Measurements from ENCODE around the gene GSE1.
A peak's percentile ranks its signal among the peaks of the same experiment; 100 is the strongest.

Gene GSE1

DNA sequence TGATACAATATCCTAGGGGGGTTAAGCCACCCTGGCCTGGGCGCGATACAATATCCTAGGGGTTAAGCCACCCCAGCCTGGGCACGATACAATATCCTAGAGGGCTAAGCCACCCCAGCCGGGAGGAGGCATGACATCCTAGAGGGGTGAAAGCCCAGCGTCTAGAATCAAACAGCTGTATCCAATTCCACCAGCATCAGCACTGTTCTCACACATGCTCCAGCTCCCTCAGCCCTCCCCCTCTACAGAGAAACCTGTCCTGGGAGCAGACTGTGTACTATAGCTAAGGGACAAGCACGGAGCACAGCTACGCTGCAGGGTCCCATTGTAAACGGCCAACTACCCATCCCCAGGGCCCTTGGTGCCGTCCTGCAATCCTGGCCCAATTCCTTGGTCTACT is 69.4 kb downstream of the GSE1 start:
- DNase-seq (ENCODE audit: low spot score) = no peak

DNA sequence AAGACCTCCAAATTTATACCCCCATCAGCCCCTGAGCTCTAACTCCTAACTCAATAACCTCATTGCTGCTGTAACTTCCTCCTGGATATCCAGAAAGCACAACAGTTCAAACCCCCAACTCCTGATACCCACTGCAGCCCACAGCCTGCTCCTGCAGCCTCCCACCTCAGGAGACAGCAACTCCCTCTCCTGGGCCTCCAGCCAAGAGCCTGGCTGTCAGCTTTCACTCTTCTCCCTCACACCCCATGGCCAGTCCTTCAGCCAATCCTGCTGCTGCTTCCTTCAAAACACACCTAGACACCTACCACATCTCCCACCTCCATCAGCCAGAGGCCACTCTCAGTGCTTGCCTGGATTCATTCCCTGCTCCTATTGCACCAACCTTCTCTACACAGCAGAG is 70.2 kb downstream of the GSE1 start:
- DNase-seq (ENCODE audit: low spot score) = no peak

DNA sequence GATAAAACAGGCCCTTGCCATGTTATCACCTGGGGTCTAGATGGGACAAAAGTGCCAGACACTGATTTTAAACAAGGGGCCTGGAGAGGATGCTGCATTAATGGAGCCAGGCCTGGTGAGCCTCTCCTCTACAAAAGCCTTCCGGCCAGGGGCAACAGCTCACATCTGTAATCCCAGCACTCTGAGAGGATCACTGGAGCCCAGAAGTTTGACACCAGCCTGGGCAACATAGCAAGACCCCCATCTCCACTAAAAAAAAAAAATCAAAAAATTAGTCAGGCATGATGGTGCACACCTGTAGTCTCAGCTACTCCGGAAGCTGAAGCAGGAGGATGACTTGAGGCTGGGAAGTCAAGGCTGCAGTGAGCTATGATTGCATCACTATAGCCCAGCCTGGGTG is 72.1 kb downstream of the GSE1 start:
- no peak for DNase-seq (ENCODE audit: low spot score)

DNA sequence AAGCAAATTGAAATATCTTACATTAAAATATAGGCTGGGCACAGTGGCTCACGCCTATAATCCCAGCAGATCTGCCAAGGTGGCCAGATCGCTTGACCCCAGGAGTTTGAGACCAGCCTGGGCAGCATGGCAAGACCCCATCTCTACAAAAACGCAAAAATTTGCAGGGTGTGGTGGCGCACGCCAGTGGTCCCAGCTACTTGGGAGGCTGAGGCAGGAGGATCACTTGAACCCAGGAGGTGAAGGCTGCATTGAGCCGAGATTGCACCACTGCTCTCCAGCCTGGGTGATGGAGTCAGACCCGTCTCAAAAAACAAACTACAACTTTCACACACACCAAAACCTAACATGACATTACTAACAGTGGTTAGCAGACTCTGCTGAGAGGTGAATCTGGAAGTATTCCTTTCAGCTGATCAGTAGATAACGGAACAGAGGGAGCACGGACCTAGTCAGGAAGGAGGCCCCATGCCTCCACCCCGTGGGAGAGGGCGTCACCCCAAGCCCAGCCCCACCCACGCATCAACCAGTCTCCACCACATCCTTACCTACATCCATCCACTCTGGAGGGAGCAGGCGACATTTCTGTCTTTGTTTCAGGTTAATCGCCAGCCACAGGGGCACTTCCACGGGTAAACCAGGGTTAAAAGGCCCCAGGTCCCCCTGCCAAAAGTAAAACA is 73.9 kb downstream of the GSE1 start:
- DNase-seq (ENCODE audit: low spot score) = no peak

DNA sequence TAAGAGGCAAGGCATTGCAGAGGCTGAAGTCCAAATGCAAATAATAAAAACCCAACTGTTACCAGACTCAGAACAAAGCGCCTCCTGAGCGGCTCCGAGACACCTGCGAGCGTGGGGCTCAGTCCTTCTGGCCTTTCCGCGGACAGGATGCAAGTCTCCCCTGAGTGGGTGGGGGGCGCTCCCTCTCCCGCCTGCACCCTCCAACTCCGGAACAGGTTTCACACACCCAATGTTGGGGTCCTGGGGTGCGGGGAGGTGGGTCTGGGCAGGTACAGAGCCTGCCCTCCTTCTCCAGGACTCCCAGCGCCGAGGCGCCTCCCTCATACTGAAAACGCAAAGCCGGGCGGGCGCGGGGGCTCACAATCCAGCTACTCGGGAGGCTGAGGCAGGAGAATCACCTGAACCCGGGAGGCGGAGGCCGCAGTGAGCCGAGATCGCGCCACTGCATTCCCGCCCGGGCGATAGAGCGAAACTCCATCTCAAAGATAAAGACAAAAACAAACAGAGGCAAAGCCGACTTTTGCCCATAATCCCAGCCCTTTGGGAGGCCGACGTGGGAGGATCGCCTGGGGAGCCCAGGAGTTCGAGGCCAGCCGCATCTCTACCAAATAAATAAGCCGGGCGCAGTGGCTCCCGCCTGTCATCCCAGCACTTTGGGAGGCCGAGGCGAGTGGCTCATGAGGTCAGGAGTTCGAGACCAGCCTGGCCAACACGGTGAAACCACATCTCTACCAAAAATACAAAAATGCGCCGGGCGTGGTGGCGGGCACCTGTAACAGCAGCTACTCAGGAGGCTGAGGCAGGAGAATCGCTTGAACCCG is 74.7 kb downstream of the GSE1 start:
- DNase-seq (ENCODE audit: low spot score) = no peak

DNA sequence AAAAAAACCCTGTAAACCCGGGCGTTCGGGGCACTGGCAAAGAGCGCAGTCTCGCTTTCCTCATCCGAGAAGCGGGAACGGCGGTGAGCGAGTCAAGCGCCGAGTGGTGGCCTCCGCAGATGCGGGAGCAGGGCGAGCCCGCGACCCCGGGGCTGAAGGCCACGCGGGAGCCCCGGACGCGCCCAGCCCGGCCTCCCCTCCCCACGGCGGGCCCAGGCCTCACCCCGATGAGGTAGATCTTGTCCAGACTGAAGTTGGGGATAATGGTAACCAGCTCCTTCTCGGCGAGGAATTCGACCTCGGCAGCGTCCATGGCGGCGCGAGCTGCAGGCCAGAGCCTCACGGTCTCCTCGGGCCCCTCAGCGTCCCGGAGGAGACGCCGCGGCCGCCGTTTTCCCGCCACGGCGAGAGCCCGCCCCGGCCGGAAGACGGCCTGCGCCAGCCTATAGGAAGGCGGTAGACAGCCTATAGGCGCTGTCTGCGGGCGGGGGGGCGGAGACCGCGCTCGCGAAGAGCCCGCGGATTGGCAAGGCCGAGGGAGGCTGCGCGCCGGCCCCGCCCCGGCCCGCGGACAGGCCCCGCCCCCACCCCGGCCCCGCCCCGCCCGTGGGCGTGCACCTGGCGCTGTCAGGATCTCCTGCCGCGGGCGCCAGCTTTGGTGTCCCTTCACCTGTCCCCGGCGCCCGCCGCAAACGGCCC is 75.6 kb downstream of the GSE1 start, which contains the start of gene GINS2:
Gene GINS2 (minus strand): TSS at position 369 of the 699 bp plus-strand sequence. CDS start 56 bp downstream, at position 313.
- DNase-seq (ENCODE audit: low spot score) = peak; percentile 89

DNA sequence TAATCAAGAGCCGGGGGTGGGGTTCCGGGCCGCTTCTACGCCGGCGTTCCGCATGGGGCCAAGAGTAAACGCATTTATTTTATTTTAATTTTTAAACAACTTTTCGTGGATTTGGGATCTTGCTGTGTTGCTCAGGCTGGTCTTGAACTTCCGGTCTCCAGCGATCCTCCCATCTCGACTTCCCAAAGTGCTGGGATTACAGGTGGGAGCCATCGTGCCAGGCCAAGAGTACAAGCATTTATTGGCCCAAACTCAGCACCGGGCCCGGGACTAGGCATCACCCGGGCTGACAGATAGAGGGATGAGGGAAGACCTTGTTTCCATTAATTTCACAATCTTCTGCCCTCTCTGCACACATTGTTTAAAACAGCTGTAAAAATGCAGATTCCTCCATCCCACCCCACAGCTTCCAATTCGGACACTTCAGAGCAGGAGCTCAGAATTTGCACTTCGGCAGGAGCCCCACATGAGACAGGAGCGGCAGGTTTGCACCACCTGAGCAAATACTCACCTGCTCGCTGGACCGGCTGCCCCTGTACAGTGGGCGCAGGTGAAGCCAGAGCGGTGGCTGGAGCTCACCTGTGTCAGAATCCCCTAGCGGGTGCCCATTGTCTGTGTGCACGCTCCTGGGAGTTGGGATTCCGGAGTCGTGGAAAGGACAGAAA is 76.3 kb downstream of the GSE1 start:
- no peak for DNase-seq (ENCODE audit: low spot score)

DNA sequence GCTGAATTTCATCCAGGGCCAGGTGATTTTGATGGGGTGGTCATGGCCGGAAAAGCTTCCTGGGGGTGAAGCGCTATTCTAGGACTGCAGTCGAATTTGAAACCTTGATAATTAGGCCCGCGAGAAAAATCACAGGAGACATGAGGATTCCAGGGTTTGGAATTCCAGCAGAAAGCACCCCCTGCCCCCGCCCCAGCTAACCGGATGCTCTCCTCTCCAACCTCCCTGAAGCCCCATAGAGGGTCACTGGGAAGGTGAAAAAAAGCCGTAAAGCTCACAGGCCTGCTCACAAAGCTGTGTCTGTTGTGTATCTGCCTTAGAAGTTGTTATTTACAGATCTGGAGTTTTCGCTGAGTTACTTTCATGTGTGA is 76.8 kb downstream of the GSE1 start:
- DNase-seq (ENCODE audit: low spot score) = no peak

DNA sequence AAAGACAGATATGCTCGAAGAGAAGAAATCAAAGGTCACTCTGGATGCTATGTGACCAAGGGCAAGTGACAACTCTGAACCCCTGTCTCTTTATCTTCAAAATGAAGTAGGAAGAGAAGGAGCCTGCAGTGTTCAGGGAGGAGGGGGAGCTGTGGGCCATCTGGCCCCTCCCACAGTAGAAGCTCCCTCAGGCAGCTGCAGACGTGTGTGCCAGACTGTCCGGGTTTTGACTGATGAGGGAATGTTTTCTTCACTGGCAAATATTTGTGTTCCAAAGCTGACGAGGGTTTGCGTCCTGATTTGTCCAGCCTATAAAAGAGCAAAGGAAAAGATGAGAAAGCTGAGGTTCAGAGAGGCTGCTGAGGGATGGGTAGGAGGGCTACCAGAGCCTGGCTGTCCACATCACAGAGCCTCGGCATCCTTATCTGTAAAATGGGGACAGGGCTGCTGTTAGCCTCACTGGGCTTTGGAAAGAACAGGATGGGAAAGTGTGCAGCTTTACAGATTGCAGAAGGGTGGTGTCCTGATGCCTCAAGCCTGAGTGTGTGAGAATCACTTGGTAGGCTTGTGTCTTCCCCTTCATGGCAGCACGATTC is 77.4 kb downstream of the GSE1 start:
- DNase-seq (ENCODE audit: low spot score) = no peak

DNA sequence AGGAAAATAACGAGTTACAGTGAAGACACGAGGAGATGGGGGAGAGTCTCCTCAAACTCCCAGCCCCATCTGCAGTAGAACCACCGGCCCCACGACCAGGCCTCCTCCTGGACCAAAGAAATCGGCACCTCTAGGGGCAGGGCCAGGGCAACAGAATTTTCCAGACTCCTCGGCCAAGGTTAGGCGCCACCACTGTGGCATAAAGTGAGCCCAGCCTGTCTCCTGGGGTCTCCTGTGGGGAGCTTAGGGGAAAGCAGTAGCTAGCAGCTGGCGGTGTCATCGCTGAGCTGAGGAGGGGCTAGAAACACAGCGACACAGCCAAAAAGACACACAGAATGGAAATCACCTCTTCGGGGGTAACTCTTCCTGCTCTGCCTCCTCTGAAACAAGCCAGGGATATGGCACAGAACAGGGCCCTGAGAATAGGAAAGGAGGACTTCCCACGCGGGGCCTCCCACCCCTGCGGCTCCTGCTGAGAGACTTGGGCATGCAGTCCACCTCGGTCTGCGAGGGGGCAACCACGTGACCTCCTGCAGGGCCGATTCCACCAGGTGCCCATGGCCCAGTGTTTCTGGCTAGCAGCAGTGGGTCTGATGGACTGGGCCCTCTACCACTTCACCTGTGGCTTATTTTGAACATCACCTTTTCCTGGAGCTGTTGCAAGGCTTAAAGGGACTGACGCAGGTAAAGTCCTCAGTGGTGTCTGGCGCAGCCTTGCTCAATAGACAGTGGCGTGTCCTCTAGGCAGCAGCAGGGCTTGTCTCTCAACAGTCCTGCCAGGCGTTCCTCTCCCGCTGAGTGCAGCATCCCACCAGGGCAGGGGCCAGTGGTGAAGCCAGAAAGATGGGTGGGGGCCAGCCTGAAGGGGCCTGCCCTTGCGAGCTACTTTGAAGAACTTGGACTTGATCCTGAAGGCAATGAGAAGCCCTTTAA is 82.3 kb downstream of the GSE1 start:
- DNase-seq (ENCODE audit: low spot score) = no peak

DNA sequence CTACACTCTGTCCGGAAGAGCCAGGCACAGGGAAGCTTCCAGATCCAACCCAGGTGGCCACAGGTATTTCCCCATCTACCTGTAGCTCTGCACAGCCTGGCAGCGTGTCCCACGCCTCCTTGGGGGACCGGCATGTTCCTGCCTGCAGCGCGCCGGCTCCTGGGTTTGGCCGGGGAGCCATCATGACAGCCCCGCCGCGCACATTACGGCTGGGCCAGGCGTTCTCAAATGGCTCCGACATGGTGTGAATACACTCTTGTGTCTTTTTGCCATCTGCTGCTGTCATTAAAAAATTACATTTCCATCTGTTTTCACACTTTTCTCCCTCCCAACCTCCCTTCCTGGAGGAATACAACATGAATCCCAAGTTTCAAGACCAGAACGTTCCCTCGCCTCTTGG is 83.7 kb downstream of the GSE1 start:
- DNase-seq (ENCODE audit: low spot score) = no peak

DNA sequence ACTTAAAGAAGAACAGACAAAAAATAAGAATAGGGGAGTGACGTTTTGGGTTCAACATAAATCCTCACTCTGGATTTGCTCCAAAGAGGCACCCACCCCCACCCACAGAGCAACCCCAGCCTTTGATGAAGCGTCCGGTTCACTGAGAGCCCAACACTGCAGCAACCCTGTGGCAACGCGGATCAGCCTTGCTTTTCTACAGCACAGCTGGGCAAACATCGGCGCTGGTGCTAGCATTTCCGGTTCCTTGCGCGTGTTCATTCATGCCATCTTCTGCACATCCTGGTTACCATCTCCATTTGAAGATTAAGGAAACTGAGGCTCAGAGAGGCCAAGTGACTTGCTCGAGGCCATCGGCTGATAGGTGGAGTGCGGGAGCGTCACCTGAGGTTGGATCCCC is 84.3 kb downstream of the GSE1 start:
- no peak for DNase-seq (ENCODE audit: low spot score)

DNA sequence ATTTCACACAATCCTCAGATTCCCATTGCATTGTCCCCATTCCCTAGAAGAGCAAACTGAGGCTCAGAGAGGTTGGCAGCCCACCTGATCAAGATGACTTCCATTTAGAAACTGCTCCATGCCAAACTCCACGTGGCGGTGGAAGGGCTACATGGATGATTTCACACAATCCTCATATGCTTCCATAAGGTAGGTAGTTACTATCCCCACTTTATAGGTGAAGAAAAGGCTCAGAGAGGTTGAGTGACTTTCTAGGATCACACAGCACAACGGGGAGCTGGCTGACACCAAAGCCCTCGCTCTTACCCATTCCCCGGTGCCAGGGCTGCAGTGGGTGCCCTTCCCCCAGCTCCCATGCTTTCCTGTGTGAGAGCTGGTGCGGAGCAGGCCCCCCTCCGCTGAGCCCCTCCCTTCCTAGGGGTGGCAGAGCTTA is 85.4 kb downstream of the GSE1 start:
- no peak for DNase-seq (ENCODE audit: low spot score)

DNA sequence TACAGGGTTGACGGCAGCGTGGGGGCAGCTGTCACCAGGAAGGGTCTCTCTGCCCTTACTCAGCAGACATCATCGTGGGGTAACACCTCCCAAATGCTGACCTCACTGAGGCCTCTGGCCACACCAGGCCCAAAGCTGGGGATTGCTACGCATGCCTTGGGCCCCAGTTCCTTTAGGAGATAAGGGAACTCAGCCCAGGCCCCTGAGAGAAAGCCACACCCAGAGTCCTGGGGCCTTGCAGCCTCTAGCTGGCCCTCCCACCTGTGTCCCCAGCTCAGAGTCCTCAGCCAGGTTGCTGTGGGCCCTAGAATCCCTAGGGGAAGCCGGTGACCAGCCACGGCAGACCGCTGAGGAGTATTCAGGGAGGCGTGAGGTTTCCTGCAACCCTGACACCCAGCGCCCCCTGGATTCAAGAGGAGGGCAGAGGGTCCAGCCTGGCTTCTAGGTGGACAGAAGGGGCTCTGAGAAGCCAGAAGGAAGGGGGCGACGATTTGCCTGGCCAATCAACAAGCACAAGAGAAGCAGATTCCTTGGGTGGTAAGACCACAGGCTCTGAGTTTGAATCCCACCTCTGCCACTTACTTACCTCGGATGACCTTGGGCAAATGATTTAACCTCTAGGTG is 85.9 kb downstream of the GSE1 start:
- DNase-seq (ENCODE audit: low spot score) = no peak

DNA sequence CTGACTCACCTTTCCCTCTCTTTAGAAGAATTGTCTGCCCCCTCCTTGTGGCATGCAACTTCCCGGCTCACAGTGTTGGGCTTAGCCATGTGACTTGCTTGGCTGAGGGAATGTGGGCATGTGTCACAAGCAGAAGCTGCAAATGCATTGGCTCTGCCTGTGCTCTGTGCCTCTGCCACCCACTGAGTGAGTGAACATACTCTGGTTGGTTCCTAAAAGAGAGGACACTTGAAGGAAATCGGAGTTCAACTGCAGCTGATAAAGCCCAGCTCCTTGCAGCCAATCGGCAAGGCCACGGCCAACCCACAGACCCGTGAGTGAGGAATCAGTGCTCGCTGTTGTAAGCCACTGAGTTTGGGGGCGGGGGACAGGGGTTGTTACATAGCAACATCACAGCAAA is 86.5 kb downstream of the GSE1 start:
- DNase-seq (ENCODE audit: low spot score) = peak; percentile 25

DNA sequence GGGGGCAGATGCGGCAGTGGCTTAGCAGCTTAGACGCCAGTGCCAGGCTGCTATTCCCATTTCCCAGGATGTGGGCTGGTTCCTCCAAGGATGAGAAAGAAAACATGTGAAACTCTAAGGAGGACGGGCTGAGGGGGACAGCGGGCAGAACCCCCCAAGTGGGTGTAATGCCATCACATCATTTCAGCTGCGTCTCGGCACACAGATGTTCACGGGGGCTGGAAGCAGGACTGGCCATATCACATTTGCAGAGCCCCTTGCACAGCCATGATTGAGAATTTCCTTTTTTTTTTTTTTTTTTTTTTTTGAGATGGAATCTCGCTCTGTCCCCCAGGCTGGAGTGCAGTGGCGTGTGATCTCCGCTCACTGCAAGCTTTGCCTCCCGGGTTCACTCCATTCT is 90.9 kb downstream of the GSE1 start:
- no peak for DNase-seq (ENCODE audit: low spot score)

DNA sequence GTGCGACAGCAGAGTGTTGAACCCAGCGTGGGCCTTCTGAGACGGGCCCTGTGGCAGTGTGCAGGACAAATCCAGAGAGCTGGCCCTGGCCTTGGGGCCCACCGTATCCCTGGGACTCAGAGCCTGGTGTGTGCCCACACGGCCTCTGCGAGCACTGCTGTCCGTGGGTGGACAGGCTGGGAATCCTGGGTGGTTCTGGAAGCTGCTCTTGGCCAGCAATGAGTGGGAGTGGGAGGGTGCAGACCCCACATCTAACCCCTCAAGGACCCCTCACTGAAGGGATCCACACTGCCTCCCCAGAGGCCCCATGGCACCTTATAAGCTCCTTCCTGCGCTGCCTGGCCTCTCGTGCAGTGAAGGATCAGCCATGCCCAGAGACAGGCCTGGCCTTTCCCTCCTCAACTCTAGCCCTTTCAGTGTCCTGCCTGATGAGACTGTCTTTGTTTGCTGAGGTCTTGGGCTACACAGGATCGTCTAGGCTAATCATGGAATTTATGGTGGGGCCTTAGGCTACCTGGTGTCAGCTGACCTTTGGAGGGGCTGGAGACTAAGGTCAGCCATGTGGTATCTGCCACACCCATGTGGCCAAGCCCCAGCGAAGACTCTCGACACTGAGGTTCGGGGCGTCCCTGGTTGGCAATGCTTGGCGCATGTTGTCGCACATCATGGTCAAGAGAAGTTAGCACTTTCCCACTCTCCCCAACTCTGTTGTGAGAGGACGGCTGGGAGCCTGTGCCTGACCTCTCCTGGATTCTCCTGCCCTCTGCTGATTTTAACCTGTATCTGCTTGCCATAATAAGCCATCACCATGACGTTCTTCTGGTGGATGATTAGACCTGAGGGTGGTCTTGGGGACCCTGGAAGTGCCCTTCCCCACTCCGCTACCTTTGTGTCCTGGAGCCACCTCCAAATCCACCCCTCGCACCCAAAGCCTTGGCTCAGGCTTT is 92.1 kb downstream of the GSE1 start:
- DNase-seq (ENCODE audit: low spot score) = no peak

DNA sequence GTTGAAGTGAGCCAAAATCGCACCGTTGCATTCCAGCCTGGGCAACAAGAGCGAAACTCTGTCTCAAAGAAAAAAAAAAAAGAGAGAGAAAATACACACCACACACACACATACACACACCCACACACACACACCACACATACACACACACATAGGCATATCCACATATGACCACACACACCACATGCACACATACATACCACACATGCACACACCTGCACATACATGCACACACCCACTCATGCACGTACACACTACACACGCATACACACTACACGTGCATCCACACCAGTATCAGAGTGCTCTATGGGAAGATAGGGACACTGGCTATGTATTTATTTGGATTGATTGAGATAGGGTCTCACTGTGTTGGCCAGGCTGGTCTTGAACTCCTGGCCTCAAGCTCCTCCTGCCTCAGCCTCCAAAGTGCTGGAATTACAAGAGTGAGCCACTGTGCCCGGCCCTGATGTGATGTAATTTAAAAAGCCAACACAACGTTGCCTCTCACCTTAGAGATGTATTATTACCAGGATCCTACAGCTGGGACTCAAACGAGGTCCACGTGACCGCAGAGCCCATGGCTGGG is 93.4 kb downstream of the GSE1 start:
- DNase-seq (ENCODE audit: low spot score) = no peak

DNA sequence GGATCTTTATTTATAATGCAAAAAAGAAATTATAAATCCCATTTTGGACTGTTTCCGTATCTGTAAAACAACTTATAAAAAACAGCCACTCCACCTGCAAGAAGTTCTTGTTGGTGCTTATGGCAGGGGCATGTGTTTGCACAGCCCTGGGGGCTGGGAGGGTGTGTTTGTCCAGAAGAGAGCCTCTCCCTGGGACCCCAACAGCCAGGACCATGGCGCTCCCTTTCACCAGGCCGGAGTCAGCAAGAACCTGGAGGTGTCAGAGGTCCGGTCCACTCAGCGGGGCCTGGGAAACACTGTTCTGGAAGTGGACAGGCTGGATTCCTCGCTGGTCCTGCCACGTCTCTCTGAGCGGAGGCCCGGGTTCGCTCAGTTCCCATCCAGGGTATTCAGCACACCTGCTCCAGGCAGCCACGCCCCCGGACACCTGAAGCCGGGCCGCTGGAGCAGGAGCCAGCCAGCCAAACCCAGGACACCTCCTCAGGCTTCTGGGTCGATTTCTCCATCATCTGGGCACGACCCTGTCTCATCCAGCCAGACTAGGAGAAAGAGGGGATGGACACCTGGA is 94.5 kb downstream of the GSE1 start:
- no peak for DNase-seq (ENCODE audit: low spot score)

Data from kidney capillary endothelial cell (primary cell).